Rectal smooth muscle tissue (tissue), 1 donor: ENCODE measurements around the gene EXOC8.

Experiments
- H3K27ac ChIP-seq: one replicate; pipeline ENCODE4 v1.7.0; 2013; ENCODE audit warnings: low read depth, low read length, inconsistent platforms
- H3K27me3 ChIP-seq: one replicate; pipeline ENCODE4 v1.7.0; 2013; ENCODE audit warnings: low read length; ENCODE audit not compliant: control insufficient read depth, insufficient read depth
- H3K36me3 ChIP-seq: one replicate; pipeline ENCODE4 v1.7.0; 2013; ENCODE audit warnings: low read length; ENCODE audit not compliant: control insufficient read depth, insufficient read depth
- H3K4me1 ChIP-seq: one replicate; pipeline ENCODE4 v1.7.0; 2013; ENCODE audit warnings: low read length; ENCODE audit not compliant: control insufficient read depth, insufficient read depth
- H3K4me3 ChIP-seq: one replicate; pipeline ENCODE4 v1.7.0; 2013; ENCODE audit warnings: low read length
- H3K9ac ChIP-seq: one replicate; pipeline ENCODE4 v1.7.0; 2013; ENCODE audit warnings: low read length

EXOC8 gene

GRCh38 chr1:231322880-231323530 is 14.6 kb downstream of the EXOC8 start:
- Histone ChIP-seq H3K27ac (no peak overlapping the region), H3K4me3 (no peak overlapping the region), H3K9ac (no peak overlapping the region), H3K4me1 (no peaks in the 10 kb centered on the region), H3K36me3 (no peaks in the 10 kb centered on the region), H3K27me3 (no peaks in the 10 kb centered on the region)

GRCh38 chr1:231319080-231319479 is 18.6 kb downstream of the EXOC8 start:
- Histone ChIP-seq H3K27me3 (no peaks in the 10 kb centered on the region), H3K27ac (no peak overlapping the region), H3K9ac (no peak overlapping the region), H3K36me3 (no peaks in the 10 kb centered on the region), H3K4me1 (no peaks in the 10 kb centered on the region), H3K4me3 (no peak overlapping the region)

- H3K4me3 ChIP-seq: no peak overlapping the region
- no peaks in the 10 kb centered on the region for H3K4me1 ChIP-seq
- H3K36me3 ChIP-seq: no peaks in the 10 kb centered on the region
- H3K9ac ChIP-seq: no peak overlapping the region
- H3K27me3 ChIP-seq: no peaks in the 10 kb centered on the region
- no peak overlapping the region for H3K27ac ChIP-seq
These were observed 19.1 kb downstream of the EXOC8 start for GRCh38 chr1:231318568-231318967.

- H3K27ac ChIP-seq: no peak overlapping the region
These were observed 19.7 kb downstream of the EXOC8 start for GRCh38 chr1:231318015-231318355.

GRCh38 chr1:231317306-231318014 is 20.2 kb downstream of the EXOC8 start:
- H3K9ac ChIP-seq: no peak overlapping the region
- no peaks in the 10 kb centered on the region for H3K36me3 ChIP-seq
- no peaks in the 10 kb centered on the region for H3K4me1 ChIP-seq
- H3K27ac ChIP-seq: no peak overlapping the region
- no peaks in the 10 kb centered on the region for H3K27me3 ChIP-seq
- no peak overlapping the region for H3K4me3 ChIP-seq

More at GRCh38 chr1:231318015-231318355, 19.7 kb downstream of the EXOC8 start:
- no peaks in the 10 kb centered on the region for H3K36me3 ChIP-seq
- H3K27me3 ChIP-seq: no peaks in the 10 kb centered on the region
- no peak overlapping the region for H3K4me3 ChIP-seq
- no peaks in the 10 kb centered on the region for H3K4me1 ChIP-seq
- H3K9ac ChIP-seq: no peak overlapping the region

- H3K4me3 ChIP-seq: no peak overlapping the region
- H3K27ac ChIP-seq: no peak overlapping the region
- no peaks in the 10 kb centered on the region for H3K36me3 ChIP-seq
- H3K27me3 ChIP-seq: no peaks in the 10 kb centered on the region
- H3K4me1 ChIP-seq: no peaks in the 10 kb centered on the region
- no peak overlapping the region for H3K9ac ChIP-seq
These were observed 21.8 kb downstream of the EXOC8 start for GRCh38 chr1:231315887-231316286.

GRCh38 chr1:231313661-231314060 is 24.0 kb downstream of the EXOC8 start:
- Histone ChIP-seq H3K27ac (no peak overlapping the region), H3K36me3 (no peaks in the 10 kb centered on the region), H3K4me1 (no peaks in the 10 kb centered on the region), H3K27me3 (no peaks in the 10 kb centered on the region), H3K9ac (no peak overlapping the region), H3K4me3 (no peak overlapping the region)

GRCh38 chr1:231312432-231312788 is 25.2 kb downstream of the EXOC8 start:
- Histone ChIP-seq H3K36me3 (no peaks in the 10 kb centered on the region), H3K4me1 (no peaks in the 10 kb centered on the region), H3K27ac (no peak overlapping the region), H3K27me3 (no peaks in the 10 kb centered on the region), H3K4me3 (no peak overlapping the region), H3K9ac (no peak overlapping the region)

GRCh38 chr1:231311720-231312431 is 25.8 kb downstream of the EXOC8 start:
- Histone ChIP-seq H3K4me3 (no peak overlapping the region), H3K27ac (no peak overlapping the region), H3K27me3 (no peaks in the 10 kb centered on the region), H3K4me1 (no peaks in the 10 kb centered on the region), H3K9ac (no peak overlapping the region), H3K36me3 (no peaks in the 10 kb centered on the region)

GRCh38 chr1:231310391-231310934 is 27.2 kb downstream of the EXOC8 start:
- no peak overlapping the region for H3K9ac ChIP-seq

GRCh38 chr1:231301990-231302389 is 35.7 kb downstream of the EXOC8 start:
- Histone ChIP-seq H3K27me3 (no peaks in the 10 kb centered on the region), H3K4me3 (no peak overlapping the region), H3K4me1 (no peaks in the 10 kb centered on the region), H3K36me3 (no peaks in the 10 kb centered on the region), H3K27ac (no peak overlapping the region), H3K9ac (no peak overlapping the region)

More at GRCh38 chr1:231310391-231310934, 27.2 kb downstream of the EXOC8 start:
- Histone ChIP-seq H3K27ac (no peak overlapping the region), H3K27me3 (no peaks in the 10 kb centered on the region), H3K4me1 (no peaks in the 10 kb centered on the region), H3K36me3 (no peaks in the 10 kb centered on the region), H3K4me3 (no peak overlapping the region)

- H3K4me3 ChIP-seq: no peak overlapping the region
- no peaks in the 10 kb centered on the region for H3K4me1 ChIP-seq
- H3K36me3 ChIP-seq: no peaks in the 10 kb centered on the region
- no peaks in the 10 kb centered on the region for H3K27me3 ChIP-seq
- no peak overlapping the region for H3K27ac ChIP-seq
- no peak overlapping the region for H3K9ac ChIP-seq
These were observed 41.7 kb downstream of the EXOC8 start for GRCh38 chr1:231295938-231296337.
